Left hindlimb (tissue), 1 donor: ENCODE measurements around the gene KCNJ5.

Source experiments
- DNase-seq: peaks from one replicate; pipeline ENCODE4 v3.0.0-alpha.2; 2018

Gene KCNJ5

DNA sequence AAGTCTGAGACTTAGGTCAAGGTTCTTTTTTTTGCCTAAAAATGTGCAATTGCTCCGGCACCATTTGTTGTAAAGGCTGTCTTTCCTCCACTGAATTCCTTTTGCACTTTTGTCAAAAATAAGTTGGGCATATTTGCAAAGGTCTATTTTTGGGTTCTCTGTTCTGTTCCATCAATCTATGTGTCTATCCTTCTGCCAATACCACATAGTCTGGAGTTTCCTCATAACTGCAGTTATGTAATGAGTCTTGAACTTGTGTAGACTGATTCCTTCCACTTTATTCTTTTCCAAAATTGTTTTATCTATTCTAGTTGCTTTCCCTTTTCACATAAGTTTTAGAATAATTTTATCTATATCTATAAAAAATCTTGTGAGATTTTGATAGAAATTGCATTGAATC, 6.7 kb downstream of the KCNJ5 start:
- DNase-seq, result no peak

DNA sequence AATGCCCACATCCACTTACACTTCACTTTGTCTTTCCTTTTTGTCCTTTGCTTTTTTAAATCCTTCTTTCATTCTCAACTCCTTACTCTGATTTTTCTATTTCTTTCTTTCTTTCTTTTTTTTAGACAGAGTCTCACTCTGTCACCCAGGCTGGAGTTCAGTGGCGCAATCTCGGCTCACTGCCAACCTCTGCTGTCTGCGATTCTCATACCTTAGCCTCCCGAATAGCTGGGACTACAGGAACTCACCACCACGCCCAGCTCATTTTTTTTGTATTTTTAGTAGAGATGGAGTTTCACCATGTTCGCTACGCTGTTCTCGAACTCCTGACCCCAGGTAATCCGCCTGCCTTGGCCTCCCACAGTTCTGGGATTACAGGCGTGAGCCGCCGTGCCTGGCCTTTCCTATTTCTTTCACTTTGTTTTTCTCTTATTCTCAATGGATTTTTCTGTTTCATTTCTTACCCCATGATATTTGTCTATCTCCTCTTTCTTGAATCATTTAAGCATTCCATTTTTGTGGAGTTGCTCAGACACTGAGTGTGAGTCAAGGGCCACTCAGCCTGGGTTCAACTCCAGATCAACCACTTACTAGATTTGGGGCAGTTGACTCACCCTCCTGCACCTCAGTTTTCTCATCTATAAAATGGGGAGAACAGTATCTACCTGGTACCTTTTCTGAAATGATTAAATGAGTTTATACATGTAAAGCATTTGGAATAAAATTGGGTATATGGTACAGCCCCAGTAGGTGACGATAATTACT, 7.6 kb downstream of the KCNJ5 start:
- DNase-seq, result no peak

DNA sequence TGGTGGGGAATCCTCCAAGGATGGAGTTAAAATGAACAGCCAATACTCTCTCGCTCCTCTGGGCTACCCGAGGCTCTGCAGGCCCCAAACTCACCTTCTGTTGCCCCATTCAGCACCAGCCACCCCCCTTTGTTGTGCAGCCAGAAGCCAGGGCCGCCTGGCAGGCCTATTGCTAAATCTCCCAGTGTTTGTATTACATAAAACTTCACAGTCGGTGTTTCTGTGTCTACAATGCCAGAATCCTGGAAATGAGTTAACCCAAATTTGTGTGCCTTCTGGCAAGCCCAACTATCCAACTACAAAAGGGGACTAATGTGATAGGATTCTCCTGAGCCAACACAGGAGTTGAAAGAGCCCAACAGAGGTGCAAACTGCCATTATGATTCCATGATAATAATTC, 9.3 kb downstream of the KCNJ5 start:
- DNase-seq, result no peak

DNA sequence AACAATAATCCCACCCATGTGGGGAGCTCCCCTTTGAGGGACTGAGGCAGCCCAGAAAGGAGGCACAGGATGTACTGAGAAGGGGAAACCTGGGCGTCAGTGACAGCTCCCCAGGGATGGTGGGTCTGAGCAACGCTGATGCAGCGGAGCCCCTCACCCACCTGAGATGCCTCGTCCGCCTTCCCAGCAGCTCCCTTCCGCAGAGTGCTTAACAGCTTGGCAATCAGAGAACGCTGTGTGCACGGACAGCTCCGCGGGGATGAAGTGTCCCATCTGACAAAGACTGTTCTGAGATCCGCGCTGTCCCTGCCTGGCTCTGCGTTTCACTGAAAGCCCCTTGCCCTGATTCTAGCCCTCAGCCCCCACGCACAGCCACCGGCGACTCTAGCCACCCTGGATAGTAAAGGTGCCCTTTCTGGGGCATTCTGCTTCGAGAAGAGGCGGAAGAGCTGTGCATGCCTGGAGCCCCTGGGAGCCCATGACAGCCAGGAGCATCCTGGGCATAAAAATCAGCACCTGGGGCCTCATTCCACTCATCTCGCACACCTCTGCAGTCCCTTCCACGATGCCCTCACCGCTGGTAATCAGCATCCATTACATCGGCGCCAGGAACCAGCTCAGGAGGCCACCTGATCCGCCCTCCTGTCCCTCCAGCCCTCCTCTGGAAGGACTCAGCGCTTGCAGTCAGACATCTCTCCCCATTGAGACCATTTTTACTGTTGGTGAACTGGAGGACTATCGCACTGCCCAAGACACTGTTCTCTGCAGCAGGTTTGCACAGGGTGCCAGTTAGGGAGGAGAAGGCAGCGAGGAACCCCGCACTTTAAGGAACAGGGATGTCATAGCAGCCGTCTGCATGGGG, 10.7 kb downstream of the KCNJ5 start:
- no peak for DNase-seq

DNA sequence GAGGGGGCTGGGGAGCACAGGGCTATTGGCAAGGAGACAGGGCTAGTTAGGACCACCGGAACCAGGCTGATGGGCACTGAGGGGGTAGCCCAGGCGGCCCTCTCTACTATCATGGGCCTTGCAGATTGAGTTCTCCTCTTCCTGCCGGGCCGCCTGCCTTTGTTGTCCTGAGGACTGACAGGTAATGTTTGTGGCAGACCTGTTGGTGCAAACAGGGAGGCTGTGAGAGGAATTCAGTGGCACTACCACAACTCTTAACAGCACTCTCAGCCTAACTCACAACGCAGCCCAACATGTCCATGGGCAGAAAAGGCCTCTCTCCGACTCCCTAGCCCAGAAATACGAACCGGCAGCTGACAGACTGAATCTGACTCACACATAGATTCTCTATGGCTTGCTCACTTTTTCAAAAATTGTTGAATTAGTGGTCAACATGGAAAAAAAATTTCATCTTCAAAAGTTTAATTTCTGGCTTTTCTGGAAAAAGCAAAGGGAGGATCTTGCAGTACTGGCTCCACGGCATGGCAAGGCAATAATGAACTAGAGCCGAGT, 11.4 kb downstream of the KCNJ5 start:
- DNase-seq, result no peak

DNA sequence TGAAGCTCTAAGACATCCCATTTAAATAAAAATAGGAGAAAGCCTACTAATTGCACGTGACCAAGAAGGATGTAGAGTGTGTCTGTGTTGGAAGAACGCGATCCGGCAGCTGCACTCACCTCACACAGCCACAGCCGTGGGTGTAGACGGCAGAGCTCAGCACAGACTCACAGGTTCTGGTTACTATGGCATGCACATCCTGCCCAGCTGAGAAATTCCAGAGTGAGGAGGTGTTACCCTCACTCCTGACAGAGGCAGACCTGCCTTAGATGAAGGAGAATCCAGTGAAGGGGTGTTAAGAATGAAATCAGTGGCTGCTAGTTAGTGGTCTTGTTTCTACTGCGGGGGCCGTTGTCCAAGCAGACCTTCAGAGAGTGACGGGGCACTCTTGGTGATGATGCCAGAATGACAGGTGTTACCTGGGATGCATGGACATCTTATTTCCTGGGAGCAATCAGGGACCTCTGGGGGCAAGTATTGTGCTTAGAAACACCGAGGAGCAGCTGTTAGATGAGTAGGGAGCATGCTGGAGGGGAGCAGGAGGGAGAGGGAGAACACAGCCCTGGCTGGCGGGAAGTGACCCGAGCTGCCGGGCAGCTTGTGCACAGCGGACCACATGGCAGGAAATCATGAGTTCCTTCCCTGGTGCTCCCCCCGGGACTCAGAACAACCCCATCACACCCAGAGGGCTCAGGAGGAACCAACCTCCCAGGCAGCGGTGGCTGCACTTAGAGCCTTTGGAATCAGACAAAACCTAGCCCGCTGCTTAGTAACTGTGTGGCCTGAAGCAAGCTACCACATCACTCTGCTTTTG, 12.3 kb downstream of the KCNJ5 start:
- DNase-seq, result no peak

DNA sequence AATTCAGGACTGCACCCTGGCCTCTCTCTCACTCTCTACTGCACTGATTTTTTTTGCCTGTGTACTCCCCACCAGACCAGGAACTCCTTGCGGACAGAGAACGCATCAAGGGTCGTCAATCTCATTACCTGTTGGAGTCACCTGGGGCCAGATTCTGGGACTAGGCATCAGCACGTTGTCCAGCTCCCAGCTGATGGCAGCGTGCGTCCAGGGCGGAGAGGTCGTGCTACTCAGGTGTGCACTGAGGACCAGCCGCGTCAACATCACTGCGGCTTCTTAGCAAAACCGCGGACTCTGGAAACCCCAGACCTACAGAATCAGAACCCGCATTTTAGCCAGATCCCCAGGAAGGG, 13.1 kb downstream of the KCNJ5 start:
- DNase-seq, result no peak

DNA sequence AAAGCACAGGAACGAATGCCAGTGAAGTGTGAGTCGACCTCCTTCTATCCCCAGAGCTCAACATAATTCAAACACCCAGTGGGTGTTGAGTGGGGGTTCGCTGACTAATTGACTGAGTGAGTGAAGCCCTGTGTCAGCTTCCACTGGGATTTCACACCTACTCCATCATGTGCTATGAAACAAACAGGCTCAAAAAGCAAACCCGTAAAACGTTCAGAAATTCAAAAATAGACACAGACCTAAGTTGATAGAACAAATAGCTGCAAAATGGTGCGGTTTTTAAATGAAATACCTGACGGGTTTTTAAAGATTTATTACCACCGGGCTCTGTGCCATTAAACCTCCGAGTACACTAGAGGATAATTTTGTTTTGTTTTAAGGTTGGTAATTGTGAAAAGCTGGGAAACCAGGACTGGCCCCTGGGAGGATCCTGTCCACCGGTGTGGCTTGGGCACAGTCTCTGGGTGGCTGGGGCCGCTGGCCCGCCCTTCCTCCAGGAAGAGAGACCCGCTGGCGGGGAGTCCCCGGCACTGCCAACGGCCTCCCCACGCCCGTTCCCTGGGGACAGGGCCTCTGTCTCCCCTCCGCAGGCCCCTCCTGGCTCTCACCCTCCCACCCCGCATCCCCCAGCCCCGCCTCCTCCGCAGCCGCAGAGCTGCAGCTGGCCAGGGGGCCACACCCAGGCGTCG, 13.6 kb downstream of the KCNJ5 start:
- DNase-seq, result peak; percentile 61

DNA sequence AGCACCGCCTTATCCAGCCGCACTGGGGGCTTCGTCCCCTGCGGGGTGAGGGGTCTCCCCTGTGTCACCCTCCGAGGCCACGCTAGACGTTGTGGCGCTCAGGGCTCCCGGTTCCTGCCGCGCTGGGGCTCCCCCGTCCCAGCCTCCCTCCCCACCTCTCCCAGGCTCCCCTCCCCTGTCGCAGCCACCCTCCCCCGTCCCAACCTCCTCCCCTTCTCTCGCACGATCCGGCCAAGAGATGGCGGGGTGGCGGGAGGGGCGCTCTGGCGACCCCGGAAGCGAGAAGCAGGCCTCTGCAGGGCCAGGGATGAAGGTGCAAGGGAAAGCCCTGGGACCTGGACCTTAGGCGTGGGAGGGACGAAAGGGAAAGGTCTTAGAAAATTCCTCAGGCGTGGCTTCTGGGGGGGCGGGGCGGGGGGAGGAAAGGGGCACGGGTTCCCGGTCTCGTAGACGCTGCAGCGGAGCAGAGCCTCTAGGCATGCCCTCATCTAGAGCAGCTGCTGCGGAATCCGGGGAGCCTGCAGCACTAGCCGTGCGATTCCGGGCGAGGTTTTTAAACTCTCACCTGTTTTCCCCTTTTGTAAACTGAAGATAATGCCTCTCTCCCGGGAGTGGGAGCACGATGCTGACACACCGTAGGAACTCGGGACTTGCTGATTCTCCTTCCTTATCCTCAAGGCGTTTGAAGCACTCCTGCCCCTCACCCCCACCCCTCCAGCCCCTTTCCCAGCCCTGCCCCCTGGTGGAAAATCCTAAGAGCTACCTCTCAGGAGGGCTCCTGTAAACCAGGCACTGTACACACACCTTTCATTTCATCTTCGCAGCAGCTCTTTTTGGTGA, 14.4 kb downstream of the KCNJ5 start:
- peak; percentile 70 for DNase-seq

DNA sequence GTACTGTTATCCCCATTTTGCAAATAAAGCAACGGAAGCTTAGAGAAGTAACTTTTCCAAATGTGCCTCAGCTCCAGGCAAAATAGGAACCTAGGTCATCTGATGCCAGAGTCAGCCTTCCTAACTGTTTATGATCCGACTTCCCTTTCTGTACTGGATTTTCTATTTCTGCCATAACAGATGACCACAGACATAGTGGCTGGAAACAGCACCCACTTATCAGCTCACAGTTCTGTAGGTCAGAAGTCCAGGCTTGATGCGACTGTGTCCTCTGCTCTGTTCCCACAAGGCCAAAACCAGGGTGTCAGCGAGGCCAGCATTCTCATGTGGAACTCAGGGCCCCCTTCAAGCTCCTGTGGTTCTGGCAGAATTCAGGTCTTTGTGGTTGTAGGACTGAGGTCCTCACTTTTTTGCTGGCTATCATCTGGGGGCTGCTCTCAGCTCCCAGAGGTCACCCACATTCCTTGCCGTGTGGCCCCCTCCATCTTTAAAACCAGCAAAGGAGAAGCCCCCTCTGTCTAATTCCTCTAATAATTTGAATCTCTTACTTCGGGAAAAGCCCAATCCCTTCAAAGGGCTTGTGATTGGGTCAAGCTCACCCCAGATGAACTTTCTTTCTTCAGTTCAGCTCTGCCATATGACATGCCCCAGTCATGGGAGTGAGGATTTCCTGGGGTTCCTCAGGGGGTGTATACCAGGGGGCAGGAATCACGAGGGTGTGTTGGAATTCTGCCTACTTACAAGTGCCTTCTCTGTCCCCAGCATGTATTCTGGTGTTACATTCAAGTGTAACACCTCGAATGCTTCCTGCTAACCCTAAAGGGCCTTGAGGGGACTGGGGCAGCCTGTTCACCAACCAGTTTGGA, 15.3 kb downstream of the KCNJ5 start:
- DNase-seq, result no peak

DNA sequence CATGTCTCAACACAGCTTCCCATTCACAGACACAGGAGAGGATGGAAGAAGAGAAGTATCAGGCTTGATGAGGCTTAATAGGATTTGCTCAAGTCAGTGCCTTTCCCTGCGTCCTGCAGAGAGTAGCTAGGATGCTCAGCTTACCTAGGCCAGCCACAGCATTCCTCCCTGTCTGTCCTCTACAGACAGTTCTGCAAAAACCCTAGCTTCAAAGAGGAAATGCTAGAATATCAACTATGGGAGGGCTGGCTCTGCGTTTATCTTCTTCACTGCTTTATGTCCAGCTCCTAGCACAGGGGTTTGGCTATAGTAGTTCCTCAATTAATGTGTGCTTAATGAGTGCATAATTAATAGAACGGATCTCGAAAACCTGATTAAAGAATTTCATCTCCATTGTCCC, 16.4 kb downstream of the KCNJ5 start:
- DNase-seq, result no peak

DNA sequence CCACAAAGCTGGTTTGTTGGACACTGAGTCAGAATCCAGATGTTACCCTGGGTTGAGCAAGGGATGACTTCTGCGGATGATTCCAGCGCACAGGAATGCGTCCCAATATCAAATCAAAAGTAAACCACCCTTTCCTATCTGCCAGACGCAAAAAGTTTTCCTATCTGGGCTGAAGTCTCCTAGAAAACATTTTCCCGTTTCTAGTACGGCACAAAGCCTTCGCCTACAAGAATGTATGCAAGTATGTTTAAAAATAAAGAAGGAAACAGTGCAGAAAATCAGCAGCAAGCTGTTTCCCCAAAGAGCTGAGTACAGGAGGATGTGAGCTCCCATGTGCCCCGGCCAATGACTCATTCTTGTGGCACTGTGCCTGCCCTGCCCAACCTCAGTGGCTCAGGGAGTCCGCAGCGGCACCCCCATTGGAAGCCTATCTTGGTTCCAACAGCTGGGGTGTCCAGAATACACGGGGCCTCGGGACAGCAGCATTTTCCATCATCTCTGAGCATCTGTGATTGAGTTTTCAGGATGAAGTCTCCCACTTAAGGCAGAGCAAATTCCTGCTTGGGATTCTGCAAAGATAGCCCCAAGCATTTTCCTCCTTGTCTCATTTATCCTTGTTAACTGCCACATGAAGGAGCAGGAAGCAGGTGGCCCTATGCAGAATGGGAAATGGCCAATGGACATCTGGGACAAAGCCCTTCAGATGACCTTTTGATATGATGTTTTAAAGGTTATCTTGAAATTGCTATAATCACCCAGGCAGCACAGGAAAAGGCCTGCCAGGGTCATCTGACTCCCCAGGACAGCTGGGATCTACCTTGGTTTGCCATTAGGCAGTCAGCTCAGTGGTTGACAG, 17.5 kb downstream of the KCNJ5 start:
- peak; percentile 62 for DNase-seq

DNA sequence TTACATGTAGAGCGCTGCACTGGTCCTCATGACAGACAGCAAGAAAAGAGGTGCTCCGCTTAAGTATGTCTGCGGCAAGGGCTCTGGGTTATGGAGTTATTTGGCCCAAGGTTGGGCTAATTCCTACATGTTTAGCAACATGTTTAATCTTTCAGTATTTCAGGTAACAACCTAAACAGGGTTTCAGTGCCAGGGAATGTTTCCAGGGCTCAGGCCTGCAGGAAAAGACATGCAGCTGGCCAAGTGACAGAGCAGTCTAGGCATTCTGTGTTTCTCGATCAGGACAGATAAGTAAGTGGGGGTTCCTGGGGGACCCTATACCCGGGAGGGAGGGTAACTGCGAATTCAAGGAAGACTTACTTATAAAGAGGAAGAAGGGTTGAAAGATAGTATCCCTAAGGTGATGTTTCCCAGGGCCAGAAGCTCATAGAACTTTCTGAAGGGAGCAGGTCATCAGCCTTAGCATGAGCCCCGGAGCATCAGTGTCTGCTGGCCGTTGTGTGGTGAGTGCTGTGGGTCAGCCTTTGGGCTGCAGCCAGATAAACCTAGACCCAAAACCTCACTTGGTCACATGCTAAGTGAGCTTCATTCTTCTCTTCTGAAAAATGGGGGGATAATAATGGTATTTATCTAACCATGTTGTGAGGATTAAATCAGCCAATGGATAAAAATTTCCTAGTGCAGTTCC, 18.4 kb downstream of the KCNJ5 start:
- no peak for DNase-seq

DNA sequence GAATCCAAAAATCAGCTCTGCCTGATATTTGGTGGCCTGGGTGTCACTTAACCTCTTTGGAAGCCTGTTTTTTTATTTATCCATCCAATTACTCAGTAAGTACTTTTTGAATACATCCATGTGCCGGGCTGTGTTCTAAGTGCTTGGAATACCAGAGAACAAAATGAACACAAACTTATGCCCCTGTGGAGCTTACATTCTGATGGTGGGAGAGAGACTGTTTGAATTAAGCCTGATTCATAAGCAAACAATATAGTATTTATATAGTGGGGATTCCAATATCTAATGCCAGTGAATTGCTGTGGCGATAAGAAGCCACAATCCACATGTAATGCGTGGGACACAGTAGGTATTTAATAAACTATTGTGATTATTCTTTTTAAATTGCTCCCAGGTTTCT, 19.4 kb downstream of the KCNJ5 start:
- no peak for DNase-seq

DNA sequence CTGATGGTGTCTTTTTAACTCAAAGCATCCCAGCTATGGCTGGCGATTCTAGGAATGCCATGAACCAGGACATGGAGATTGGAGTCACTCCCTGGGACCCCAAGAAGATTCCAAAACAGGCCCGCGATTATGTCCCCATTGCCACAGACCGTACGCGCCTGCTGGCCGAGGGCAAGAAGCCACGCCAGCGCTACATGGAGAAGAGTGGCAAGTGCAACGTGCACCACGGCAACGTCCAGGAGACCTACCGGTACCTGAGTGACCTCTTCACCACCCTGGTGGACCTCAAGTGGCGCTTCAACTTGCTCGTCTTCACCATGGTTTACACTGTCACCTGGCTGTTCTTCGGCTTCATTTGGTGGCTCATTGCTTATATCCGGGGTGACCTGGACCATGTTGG, 20.1 kb downstream of the KCNJ5 start:
- no peak for DNase-seq

DNA sequence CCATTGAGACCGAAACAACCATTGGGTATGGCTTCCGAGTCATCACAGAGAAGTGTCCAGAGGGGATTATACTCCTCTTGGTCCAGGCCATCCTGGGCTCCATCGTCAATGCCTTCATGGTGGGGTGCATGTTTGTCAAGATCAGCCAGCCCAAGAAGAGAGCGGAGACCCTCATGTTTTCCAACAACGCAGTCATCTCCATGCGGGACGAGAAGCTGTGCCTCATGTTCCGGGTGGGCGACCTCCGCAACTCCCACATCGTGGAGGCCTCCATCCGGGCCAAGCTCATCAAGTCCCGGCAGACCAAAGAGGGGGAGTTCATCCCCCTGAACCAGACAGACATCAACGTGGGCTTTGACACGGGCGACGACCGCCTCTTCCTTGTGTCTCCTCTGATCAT, 20.5 kb downstream of the KCNJ5 start:
- DNase-seq, result no peak

DNA sequence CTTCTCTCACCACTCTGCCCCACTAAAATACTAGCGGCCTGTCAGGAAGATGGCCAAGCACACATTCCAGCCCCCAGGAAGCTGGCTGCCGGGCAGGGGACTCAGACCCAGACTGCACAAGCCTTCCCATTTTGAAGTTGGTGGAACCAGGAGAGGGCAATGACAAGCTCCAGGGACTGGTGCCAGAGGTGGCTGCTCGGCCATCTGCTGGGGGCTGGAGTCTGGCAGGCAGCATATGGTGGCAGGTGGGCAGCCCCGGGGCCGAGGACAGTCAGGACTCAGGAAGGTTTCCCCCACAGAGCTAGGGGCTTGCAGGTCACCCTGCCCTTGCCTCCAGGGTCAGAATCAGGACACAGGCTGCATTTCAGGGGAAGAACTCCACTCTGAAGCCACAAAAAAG, 22.6 kb downstream of the KCNJ5 start:
- no peak for DNase-seq

DNA sequence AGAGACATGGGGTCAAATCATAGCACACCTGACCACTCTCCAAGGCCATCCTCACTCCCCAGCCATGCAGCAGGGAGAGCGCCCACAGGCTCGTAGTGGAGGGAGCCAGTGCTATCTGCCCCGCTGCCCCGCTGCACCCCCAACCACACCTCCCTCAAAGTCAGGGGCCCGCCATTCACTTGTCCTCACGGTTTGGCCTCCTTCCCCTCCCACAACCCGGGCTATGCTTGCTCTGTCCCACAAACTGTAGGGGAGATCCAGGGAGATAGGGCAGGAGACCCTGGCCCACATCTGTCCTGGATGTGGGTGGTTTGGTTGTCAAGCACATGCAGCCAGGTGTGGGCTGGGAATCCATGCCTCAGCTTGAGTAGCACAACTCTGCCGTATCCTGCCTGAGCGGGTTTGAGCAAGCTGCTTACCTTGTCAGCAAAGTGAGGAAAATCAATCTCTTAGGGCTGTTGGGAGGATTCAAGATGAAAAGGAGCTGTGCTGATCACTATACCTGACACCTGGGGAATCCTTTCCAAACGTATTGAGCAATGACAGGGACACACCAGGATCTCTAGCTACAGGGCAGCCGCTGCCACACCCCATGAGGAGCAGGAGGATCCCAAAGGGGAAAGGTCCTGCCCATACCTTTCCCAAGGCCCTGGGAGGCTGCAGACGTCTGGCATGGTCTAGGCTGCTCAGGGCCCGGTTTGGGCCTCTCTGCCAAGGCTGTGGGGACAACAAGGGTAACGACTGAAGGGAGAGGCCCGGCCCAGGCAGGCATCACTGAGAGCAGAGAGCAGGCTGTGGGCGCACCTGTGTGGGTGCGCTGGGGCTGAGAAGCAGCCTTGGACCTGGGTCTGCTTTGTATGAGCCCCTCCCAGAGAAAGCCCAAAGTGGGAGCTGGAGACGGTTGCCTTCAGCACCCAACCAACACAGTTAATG, 23.3 kb downstream of the KCNJ5 start:
- no peak for DNase-seq
